Limb (tissue), 2 donors: ENCODE data around the gene RPS6KA4.

Source experiments
- DNase-seq, 2 donors: peaks; one replicate each; pipeline ENCODE4 v3.0.0-alpha.2; 2016; ENCODE audit errors: extremely low spot score in 2 of 2

Gene RPS6KA4

GRCh38 chr11:64384981-64385944 is 26.3 kb downstream of the RPS6KA4 start:
- DNase-seq, result no peak

GRCh38 chr11:64385945-64386704 is 27.2 kb downstream of the RPS6KA4 start:
- DNase-seq, result no peak

GRCh38 chr11:64387916-64388315 is 29.0 kb downstream of the RPS6KA4 start:
- DNase-seq, result no peak

- DNase-seq, result no peak
These were observed 29.9 kb downstream of the RPS6KA4 start for GRCh38 chr11:64388894-64389293.

GRCh38 chr11:64389851-64390250 is 30.9 kb downstream of the RPS6KA4 start:
- DNase-seq, result no peak

GRCh38 chr11:64390558-64390957 is 31.6 kb downstream of the RPS6KA4 start:
- DNase-seq, result no peak

- DNase-seq, result no peak
These were observed 32.9 kb downstream of the RPS6KA4 start for GRCh38 chr11:64391839-64392238.

- no peak for DNase-seq
These were observed 36.6 kb downstream of the RPS6KA4 start for GRCh38 chr11:64395545-64396078.

GRCh38 chr11:64396079-64396591 is 37.2 kb downstream of the RPS6KA4 start:
- peak; percentile 24 to 71 for DNase-seq

GRCh38 chr11:64400102-64400501 is 41.1 kb downstream of the RPS6KA4 start:
- DNase-seq, result no peak

GRCh38 chr11:64400667-64401066 is 41.7 kb downstream of the RPS6KA4 start:
- DNase-seq, result no peak

- no peak for DNase-seq
These were observed 42.8 kb downstream of the RPS6KA4 start for GRCh38 chr11:64401775-64402174.

- DNase-seq, result no peak
These were observed 44.1 kb downstream of the RPS6KA4 start for GRCh38 chr11:64403106-64403505.

GRCh38 chr11:64406221-64406946 is 47.4 kb downstream of the RPS6KA4 start:
- peak; percentile 24 to 60 for DNase-seq

GRCh38 chr11:64407221-64407620 is 48.3 kb downstream of the RPS6KA4 start:
- no peak for DNase-seq

GRCh38 chr11:64407630-64408029 is 48.7 kb downstream of the RPS6KA4 start:
- DNase-seq, result no peak

GRCh38 chr11:64409278-64409677 is 50.3 kb downstream of the RPS6KA4 start:
- no peak for DNase-seq

- DNase-seq, result peak; percentile 49 to 68
These were observed 50.9 kb downstream of the RPS6KA4 start for GRCh38 chr11:64409707-64410403.

GRCh38 chr11:64410404-64410734 is 51.4 kb downstream of the RPS6KA4 start:
- DNase-seq, result no peak

GRCh38 chr11:64413417-64413816 is 54.5 kb downstream of the RPS6KA4 start:
- DNase-seq, result no peak

- no peak for DNase-seq
These were observed 56.3 kb downstream of the RPS6KA4 start for GRCh38 chr11:64415286-64415685.
